Ascending aorta (tissue), 2 donors: ENCODE results near the gene ZNF441. TPM values are rescaled to one million over a fixed set of nuclear protein-coding genes. Genes with fewer than 3 reads are reported as not detected.

Experiments
- DNase-seq, 2 donors: peaks; one replicate each; pipeline ENCODE4 v3.0.0-alpha.2; 2019; ENCODE audit warnings: low spot score in 2 of 2
- H3K27ac ChIP-seq, 2 donors: fragments of 200-600 bp; sonication (generic); one replicate each; pipeline ENCODE4 v1.5.1; 2016 to 2017; ENCODE audit warnings: mild to moderate bottlenecking in 1 of 2
- H3K27me3 ChIP-seq: fragments of 200-600 bp; sonication (generic); one replicate; pipeline ENCODE4 v1.5.1; 2017
- H3K36me3 ChIP-seq, 2 donors: fragments of 200-600 bp; sonication (generic); one replicate each; pipeline ENCODE4 v1.5.1; 2016
- H3K4me1 ChIP-seq, 2 donors: fragments of 200-600 bp; sonication (generic); one replicate each; pipeline ENCODE4 v1.5.1; 2016 to 2017; ENCODE audit warnings: mild to moderate bottlenecking in 1 of 2
- H3K4me3 ChIP-seq, 2 donors: fragments of 200-600 bp; sonication (generic); one replicate each; pipeline ENCODE4 v1.5.1; 2016 to 2017; ENCODE audit warnings: mild to moderate bottlenecking in 1 of 2
- H3K9me3 ChIP-seq, 2 donors: fragments of 200-600 bp; sonication (generic); one replicate each; pipeline ENCODE4 v1.5.1; 2016
- CTCF ChIP-seq, 3 experiments: fragments of 200-600 bp in 2 of 3; fragments of 450-650 bp in 1 of 3; sonication (generic) in 2 of 3; IDR thresholded peaks; one replicate each; pipeline ENCODE4 v1.5.1; 2016 to 2019; ENCODE audit warnings: antibody characterized with exemption in 3 of 3, mild to moderate bottlenecking in 1 of 3, moderate library complexity in 1 of 3
- intact Hi-C: fragments of 100-400 bp; cut with DNase I; formaldehyde crosslinking; loops from one replicate; pipeline ENCODE4 v1.15.1; 2023
- total RNA-seq: library from RNA; depleted of rRNA; stranded (reverse); fragments of >200 nt; gene quantifications from one replicate; pipeline ENCODE4 v1.1.0, GENCODE V29; 2016

The ZNF441 gene
- total RNA-seq, 1 donor from 2014 or later = 0.85 TPM

DNA sequence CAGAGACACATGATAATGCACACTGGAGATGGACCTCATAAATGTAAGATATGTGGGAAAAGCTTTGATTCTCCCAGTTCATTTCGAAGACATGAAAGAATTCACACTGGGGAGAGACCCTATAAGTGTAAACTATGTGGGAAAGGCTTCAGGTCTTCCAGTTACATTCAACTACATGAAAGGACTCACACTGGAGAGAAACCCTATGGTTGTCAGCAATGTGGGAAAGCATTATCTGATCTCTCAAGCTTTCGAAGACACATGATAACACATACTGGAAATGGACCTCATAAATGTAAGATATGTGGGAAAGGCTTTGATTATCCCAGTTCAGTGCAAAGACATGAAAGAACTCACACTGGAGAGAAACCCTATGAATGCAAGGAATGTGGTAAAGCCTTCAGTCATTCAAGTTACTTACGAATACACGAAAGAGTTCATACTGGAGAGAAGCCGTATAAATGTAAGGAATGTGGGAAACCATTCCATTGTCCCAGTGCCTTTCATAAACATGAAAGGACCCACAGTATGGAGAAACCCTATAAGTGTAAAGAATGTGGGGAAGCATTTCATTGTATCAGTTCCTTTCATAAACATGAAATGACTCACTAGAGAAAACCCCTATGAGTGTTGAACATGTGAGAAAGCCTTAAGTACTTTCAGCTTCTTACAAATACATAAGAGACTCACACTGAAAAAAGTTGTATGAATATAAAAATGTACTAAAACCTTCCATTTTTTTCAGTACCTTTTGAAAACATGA lies 14.7 kb downstream of the ZNF441 start:
- Histone ChIP-seq H3K27ac (no peak overlapping the region), H3K4me1 (no peaks in the 10 kb centered on the region), H3K36me3 (peaks cover 49 to 81% of the 10 kb centered on the region in 2 donors), H3K4me3 (peak overlapping the region in 1 of 2 donors; percentile 7), H3K27me3 (no peaks in the 10 kb centered on the region), H3K9me3 (peaks cover 96 to 100% of the 10 kb centered on the region in 2 donors)
- intact Hi-C loops = no loop called here
- no peak for DNase-seq
- TF ChIP-seq CTCF (IDR thresholded peaks at IDR 0.05) = no peak

GRCh38 chr19:11783767-11784166 lies 17.0 kb downstream of the ZNF441 start:
- Histone ChIP-seq H3K4me3 (no peak overlapping the region), H3K4me1 (no peaks in the 10 kb centered on the region), H3K36me3 (peaks cover 27 to 59% of the 10 kb centered on the region in 2 donors), H3K27ac (no peak overlapping the region), H3K27me3 (no peaks in the 10 kb centered on the region), H3K9me3 (peaks cover 95 to 100% of the 10 kb centered on the region in 2 donors)
- intact Hi-C loops = no loop called here
- DNase-seq = no peak
- TF ChIP-seq CTCF (IDR thresholded peaks at IDR 0.05) = no peak

GRCh38 chr19:11784356-11784755 lies 17.6 kb downstream of the ZNF441 start:
- Histone ChIP-seq H3K36me3 (peaks cover 21 to 53% of the 10 kb centered on the region in 2 donors), H3K27me3 (no peaks in the 10 kb centered on the region), H3K27ac (no peak overlapping the region), H3K4me3 (no peak overlapping the region), H3K4me1 (no peaks in the 10 kb centered on the region), H3K9me3 (peaks cover 95 to 100% of the 10 kb centered on the region in 2 donors)
- intact Hi-C loops = no loop called here
- TF ChIP-seq CTCF (IDR thresholded peaks at IDR 0.05) = no peak
- DNase-seq = no peak

DNA sequence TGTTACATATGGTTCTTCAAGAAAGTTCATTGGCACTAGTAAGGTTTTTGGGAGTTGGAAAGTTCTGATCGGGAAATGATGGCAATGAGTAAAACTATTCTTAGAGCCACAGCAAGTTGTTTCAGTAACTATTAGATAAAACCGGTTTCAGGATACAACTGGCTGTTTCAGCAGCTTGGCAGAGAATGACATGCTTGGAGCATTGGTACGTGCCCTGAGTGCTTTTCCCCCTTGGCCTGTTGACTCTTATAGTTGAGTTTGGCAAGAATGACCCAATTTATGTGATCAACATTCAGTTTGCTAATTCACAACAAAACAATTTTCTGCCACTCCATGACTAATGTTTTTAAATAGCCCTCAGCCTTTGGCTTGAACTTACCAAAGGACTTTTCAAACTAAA lies 20.7 kb downstream of the ZNF441 start:
- no peak for TF ChIP-seq CTCF (IDR thresholded peaks at IDR 0.05)
- Histone ChIP-seq H3K36me3 (peaks cover 0 to 21% of the 10 kb centered on the region in 2 donors), H3K4me3 (no peak overlapping the region), H3K27me3 (no peaks in the 10 kb centered on the region), H3K27ac (no peak overlapping the region), H3K9me3 (peaks cover 81 to 98% of the 10 kb centered on the region in 2 donors), H3K4me1 (no peaks in the 10 kb centered on the region)
- DNase-seq = no peak
- intact Hi-C loops = no loop called here

GRCh38 chr19:11792942-11793341 lies 26.1 kb downstream of the ZNF441 start:
- Histone ChIP-seq H3K4me1 (peaks cover 3 to 5% of the 10 kb centered on the region in 2 donors), H3K36me3 (no peaks in the 10 kb centered on the region), H3K4me3 (no peak overlapping the region), H3K27me3 (no peaks in the 10 kb centered on the region), H3K9me3 (peaks cover 31 to 45% of the 10 kb centered on the region in 2 donors), H3K27ac (no peak overlapping the region)
- TF ChIP-seq CTCF (IDR thresholded peaks at IDR 0.05) = no peak
- no peak for DNase-seq
- intact Hi-C loops = no loop called here
